Measurements from ENCODE around the gene MAMDC2.

GRCh38 chr9:70256123-70256551 is 212.5 kb downstream of the MAMDC2 start:
- TF ChIP-seq CTCF (IDR thresholded peaks at IDR 0.05) (no peak), POLR2AphosphoS5 (IDR thresholded peaks at IDR 0.05) (no peak), POLR2A (IDR thresholded peaks at IDR 0.05) (no peak)
